NCI-H1417 (cell line): ENCODE measurements around the gene CSNK1G1.
"Not testable (repeated sequence)": the region's sequence is repeated elsewhere in the genome, so short reads cannot be mapped to it uniquely, and the experiment has no call there.

ENCODE experiments used
- DNase-seq, 3 experiments: peaks; one replicate each; lab custom pipeline; 2025; lab: John Stamatoyannopoulos, UW

CSNK1G1 gene

DNA sequence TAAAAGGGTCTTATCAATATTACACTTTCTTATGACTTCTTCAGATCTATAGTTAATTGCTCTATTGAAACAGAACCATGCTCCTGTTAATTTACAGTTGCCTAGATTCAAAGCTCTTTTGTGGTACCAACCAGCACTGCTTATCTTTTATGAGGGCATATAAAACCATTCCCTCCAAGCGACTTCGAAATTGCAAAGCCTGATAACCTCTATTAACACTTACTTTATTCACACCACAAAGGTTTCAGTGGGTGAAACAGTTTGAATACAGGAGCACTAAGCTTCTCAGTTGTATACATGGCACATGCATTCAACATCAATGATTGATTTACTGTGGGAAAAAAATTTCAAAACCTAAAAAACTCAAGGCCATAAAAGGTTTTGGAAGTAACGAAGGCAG, 118.3 kb downstream of the CSNK1G1 start:
- no peak for DNase-seq

DNA sequence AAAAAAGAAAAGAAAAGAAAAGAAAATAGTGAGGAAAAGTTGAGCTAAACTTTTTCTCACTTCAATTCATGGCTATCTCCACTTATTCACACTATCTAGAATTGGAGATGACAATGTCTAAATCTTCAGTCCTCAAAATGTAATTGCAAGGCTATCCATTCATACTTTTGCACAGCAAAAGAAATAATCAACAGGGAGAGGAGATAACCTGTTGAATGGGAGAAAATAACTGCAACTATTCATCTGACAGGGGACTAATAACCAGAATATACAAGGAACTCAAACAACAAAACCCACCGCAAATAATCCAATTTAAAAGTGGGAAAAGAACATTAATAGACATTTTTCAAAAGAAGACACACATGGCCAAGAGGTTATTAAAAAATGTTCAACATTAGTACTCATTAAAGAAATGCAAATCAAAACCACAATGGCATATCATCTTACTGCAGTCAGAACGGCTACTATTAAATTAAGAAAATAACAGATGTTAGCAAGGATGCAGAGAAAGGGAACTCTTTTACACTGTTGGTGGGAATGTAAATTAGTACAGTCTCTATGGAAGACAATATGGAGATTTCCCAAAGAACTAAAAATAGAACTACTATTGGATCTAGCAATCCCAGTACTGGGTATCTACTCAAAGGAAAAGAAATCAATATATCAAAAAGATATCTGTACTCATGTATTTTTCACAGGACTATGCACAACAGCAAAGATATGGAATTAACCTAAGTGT, 119.6 kb downstream of the CSNK1G1 start:
- DNase-seq, result no peak

DNA sequence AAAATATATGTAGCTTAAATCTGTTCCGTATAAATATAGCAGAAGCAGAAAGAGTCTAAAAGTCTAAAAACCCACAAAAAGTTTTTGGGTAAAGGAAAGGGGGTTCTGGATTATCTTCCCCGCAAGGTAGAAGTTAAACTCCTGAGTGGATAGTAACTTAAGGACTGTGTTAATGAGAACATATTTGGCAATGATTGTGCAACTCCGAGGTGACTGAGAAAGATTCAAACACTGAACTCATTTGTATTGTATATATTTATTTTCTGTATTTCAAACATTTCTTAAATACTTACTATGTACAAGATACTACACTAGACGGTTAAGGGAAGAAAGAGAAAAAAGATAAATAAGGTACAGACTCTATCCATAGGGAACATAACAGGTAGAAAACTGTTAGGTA, 120.4 kb downstream of the CSNK1G1 start:
- no peak for DNase-seq

DNA sequence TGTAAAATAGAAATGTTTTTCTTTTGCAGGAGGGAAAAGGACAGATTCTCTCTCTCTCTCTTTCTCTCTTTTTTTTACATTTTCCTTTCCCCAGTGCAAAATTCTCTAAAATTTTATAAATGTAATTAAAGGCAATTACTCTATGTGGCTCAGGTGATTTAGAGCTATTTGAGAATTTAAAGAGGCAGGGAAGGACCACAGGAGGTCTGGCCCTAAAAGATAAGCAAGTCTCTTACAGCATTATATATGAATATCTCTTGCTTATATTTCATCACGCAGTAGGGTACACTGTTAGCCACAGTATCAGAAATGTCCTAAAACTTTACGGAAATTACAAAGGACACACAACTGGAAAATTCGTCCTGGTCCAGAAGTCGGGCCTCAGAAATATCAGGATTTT, 122.7 kb downstream of the CSNK1G1 start:
- DNase-seq, result peak in 1 of 3 experiments; percentile 44

DNA sequence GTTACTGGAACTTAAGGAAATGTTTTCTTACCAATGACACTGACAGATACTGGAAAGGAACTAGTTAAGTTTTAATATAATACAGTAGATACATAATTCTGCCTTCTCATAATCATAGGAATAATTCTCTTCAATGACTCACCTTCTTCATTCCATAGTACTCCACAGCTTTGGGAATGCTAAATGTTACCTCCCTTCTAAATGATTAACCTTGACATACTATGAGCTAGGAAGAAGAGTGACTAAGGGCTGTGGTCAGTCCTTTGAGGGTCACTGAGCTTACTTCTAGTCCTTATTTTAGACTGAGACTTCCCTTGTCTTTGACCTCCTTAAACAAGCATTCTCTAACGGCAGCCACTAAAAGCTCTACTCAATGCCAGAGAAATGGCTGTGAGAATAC, 123.6 kb downstream of the CSNK1G1 start:
- no peak for DNase-seq

DNA sequence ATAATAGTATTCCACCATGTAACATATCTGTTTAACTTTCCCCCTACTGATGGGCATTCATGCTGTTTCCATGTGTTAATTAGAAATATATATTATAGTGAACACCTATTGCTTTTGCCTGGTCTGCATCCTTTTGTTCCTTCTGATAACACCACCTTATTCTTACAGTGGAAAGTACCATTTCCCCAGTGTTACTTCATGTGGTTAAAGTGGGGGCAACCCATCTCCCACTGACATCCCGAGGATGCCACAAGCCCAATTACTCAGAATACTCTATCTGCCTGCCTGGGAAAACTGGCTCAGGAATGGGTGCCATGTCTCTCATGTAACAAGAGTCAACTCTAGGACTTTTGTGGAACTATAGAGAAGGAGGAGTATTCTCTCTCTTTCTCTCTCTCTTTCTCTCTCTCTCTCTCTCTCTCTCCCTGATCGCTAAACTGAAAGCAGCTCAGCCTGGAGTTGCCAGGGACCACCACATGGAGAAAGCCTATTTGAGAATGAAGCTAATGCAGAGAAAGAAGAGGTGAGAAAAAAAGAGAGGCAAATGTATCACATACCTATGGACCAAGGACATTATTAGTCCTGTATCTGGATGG, 126.7 kb downstream of the CSNK1G1 start:
- no peak for DNase-seq

DNA sequence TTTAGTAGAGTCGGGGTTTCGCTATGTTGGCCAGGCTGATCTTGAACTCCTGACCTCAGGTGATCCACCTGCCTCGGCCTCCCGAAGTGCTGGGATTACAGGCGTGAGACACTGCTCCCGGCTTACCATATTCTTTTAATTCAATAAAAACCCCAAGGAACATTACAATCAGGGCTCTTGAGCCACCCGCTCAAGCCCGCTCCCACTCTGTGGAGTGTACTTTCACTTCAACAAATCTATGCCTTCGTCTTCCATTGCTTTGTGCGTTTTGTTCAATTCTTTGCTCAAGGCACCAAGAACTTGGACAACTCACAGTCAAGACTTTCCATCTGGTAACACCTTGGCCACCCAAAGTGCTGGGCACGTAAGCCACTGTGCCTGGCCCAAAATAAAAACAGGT, 130.2 kb downstream of the CSNK1G1 start:
- DNase-seq, result no peak

DNA sequence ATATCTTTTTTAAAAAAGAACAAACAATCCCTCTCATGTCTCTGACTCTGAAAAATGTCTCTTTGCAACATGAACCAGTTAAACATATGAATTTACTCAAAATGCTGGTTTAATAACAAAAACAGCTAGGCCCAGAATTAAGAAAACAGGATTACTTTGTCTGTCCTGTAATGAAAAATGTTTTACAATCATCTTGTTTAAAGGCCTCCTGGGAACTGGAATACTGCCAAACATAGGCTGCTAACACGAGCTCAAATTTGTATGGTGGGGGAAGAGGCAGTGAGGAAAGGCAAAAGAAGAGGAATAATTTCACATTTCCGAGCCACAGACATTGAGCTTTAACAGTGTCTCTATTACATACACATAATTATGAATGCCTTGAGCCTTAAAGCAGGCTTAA, 131.5 kb downstream of the CSNK1G1 start:
- peak in 2 of 3 experiments; percentile 41 to 87 for DNase-seq

DNA sequence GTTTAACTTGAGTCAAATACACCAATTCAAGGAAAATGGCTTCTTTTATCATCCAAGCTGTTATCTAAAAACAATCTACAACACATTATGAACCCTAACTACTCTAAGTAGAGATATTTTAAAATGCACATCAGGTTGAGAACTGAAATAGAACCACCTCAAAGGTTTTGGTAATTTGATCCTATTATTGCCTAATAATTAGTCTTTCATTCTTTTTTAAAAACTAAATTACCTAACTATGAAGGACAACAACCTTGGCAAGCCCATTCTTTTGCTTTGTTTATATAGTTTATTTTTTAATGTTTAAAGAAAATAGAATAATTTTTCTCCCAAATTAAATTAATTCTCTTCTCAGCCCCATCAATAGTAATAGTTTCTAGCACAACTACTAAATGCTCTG, 132.1 kb downstream of the CSNK1G1 start:
- DNase-seq, result peak in 1 of 3 experiments; percentile 56

DNA sequence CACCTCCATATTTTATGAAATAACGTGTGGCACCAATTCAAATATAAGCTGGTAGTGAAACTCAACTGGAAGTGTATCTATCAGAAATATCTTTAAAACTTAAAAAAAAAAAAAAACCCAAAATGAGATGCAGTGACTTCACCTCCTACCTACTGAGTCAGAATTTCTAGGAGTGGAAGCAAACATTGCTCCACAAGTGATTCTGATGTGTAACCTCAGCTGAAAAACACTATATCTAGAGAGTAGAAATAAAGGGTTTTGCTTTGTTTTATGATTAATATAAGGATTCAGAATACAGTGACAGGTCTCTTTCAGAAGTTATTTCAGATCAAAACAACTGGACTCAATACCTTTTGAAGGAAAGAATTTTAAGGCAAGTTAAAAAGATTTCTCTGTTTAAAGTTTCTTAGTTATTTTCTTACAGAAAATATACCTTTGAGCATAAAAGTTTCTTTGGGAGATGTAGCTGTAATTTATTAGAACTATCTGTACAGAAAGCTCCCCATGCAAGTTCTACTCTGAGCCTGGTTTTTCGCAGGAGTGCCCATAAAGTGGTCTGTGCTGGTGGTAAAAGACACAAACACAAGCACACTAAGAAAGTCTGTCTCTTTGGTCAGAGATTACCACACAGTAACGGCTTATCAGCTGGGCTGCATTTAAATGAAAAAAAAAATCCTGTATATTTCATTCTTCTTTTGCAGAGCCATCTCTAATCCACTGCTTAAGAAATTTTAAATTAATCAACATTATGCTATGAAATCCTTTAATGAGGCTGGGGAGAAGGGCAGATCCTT, 133.2 kb downstream of the CSNK1G1 start:
- DNase-seq, result no peak

DNA sequence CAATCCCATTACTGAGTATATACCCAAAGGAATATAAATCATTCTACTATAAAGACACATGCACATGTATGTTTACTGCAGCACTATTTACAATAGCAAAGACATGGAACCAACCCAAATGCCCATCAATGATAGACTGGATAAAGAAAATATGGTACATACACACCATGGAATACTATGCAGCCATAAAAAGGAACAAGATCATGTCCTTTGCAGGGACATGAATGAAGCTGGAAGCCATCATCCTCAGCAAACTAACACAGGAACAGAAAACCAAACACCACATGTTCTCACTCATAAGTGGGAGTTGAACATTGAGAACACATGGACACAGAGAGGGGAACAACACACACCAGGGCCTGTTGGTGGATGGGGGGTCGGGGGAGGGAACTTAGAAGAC, 134.1 kb downstream of the CSNK1G1 start:
- DNase-seq, result not testable (repeated sequence)

DNA sequence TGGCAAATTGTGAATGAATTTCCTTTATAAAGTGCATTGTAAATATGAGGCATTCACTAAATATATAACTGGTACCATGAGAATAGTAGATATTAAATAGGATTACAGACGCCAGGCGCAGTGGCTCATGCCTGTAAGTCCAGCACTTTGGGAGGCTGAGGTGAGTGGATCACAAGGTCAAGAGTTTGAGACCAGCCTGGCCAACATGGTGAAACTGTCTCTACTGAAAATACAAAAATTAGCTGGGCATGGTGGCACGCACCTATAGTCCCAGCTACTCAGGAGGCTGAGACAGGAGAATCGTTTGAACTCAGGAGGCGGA, 138.6 kb downstream of the CSNK1G1 start:
- not testable (repeated sequence) for DNase-seq

DNA sequence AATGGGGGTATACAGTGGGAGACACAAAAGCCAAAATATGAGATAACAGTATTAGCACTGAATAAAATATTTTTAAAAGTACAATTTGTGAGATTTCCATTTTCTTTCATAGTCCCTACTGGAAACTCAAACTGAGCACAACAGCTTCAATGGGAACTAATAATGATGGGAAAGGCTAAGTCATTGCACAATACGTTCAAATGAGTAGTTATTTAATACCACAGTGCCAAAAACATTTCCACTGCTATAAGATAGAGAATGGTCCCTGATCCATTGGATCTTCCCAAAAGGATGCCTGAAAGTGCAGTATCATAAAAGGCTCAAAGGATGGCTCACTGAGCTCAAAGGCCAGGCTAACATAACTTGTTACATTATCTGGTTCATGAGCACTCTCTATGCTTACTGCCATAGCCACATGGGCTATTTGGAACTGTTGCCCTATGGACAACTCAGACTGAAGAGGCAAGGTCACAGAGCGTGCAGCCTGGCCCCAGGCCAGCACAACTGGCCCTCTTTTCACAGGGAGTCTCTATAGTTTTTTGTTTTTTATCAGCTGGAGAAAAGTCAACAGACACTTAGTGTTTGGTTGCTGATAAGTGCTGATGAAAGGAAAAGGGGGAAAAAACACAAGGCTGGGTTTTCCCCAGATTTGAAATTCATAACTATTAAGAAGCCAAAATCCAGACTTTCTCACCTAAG, 139.1 kb downstream of the CSNK1G1 start:
- peak in 2 of 3 experiments; percentile 13 to 48 for DNase-seq

DNA sequence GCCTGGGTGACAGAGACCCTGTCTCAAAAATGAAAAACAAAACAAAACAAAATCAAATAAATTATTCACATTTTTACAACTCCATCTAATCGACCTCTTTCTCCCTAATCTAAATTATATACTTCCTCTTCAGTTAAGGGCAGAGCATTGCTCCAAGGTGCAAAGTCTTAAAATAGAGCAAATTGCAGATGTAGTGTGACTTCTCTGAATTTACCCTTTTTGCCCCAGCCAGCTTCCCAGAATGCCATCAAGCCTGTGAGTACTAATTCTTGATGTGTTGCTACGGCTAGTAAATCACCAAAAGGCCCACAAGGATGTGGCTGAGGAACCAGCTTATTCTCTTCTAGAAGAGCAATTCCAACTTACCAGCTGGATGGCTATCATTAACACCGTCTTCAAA, 139.8 kb downstream of the CSNK1G1 start:
- DNase-seq, result no peak

DNA sequence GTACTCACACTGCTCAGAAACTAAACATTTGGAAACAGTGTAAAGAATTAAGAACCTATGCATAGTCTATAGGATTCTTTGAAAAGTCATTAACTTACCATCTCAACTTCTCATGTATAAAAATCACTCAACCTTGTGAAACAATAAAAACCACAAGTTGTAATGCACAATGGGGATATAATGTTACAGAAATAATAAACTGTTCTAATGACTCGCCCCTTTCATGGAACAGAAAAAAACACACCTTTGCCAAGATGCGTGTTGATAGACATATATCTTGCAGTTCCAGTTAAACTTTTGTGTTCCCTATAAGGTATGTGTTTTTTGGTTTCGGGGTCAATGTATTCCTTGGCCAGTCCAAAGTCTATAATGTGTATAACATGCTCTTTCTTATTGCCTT, 142.3 kb downstream of the CSNK1G1 start:
- DNase-seq, result no peak

DNA sequence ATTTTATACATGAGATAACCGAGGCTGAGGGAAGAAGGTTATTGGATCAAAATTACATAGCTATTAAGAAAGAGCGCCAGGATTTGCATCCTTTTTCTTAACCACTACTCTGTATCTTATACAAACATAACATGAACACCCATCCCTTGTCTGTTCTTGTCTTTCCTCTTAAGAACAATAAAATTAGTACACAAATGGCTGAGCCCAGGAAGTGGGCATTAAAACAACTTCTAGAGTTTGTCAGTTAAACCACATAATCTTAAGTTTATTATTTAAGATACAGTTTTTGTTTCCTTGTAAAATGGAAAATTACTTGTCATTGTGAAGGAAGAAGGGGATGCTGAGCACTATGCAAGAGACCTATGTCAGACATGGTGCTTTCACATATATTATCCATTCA, 144.3 kb downstream of the CSNK1G1 start:
- no peak for DNase-seq

DNA sequence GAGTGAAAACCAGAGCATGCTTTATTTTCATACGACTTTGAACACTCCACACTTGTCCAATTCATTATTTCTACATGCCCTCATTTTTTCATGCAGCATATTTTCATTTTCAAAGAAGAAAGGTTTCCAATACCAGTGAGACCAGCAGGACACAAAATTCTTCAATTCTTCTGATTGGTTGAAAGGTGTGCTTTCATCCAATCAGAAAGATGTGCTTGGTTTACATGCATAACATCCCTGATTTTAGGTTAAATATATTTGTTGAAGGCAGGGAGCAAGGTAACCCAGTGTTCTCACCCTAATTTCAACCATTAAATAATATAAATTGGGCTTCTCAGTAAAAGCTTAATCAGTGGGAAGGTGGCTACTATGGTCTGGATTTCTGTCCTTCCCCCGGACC, 145.6 kb downstream of the CSNK1G1 start:
- DNase-seq, result no peak

DNA sequence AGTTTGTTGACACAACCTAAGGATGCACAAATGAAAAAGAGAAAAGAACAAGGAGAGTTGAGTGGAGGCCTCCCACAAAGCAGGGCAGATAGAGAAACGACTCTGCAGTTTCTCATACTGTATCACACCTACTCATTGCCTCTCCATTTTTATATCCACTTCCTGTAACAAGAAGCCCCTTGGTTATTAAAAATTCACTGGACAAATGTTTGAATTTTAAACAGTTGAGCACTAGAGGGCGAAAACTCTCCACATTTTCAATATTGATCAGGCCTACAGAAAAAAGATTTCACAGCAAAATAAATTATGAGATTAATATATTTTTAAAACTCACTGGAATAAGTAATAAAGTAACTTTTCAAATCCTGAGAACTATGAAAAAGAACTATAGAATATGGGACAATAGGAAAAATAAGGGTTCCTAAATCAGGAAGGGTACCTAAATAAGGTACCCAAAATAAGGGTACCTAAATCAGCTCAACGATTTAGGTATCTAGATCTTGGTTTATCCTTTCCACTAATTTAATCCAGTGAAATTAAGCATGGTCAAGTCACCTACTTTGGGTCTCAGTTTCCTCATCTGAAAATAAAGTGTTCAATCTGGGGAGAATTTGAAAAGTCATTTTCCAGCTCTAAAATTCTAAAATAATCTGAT, 146.2 kb downstream of the CSNK1G1 start:
- DNase-seq, result peak; percentile 0 to 76 (median 36)

DNA sequence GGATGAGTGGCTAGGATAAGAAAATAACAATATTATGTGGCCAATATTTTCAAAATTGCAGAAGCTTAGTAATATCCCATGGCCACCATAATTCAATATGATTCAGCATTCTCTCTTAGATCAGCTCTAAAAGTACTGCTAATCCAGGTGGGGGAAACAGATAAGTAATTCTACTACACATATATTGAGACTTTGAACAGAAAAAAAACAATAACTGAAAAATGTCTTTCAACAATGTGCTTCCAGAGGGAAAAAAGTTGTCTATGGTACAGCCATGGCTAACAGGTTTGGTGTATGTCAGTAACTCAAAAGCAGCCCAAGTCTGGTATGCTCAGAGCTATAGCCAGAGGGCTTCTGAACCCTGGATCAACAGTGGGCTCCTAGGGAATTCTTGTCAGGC, 150.8 kb downstream of the CSNK1G1 start:
- no peak for DNase-seq

DNA sequence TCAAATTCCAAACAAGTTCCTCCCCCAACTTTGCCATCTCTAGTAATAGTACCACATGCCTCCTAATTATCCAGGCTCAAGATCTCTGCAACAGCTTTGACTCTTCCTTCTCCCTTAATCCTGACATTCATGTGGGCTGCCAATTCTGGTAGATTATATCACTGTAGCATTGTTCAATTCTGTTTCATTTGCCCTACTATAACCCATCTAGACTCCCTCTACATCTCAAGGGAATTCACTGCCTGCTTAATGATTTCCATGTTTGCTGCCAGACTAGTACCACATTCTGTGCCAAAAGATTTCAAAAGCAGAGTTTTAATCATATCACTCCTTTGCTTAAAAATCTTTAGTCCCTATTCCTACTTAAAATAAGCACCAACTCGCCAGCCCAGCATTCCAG, 158.5 kb downstream of the CSNK1G1 start:
- no peak for DNase-seq

DNA sequence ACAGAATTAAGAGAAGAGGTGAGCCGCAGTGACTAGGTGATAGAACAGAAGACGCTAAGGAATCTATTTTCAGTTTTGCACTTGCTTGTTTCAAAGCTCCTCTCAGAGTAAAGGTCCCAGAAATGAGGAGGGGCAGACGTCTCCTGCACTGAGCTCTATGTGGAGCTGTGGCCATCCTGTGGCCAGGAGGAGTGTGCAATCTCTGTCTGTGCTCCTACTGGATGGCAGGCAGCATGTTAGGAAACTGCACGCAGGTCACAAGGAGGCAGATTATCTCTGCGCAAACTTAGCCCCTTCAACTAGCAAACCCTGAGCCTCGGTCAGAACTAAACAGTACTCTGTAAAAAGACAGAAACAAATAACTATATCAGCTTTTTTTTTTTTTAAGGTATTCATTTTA, 162.0 kb downstream of the CSNK1G1 start:
- DNase-seq, result no peak
